Measurements from ENCODE around the gene EGFR. TPM values are rescaled to one million over a fixed set of nuclear protein-coding genes. Genes with fewer than 3 reads are reported as not detected.

EGFR gene
- polyA plus RNA-seq, 1 donor from 2014 or later: 0.22 TPM

- Histone ChIP-seq H3K9me2 (ENCODE audit: insufficient read depth, low read length) (no peaks in the 10 kb centered on the region), H3K4me3 (ENCODE audit: low read length) (no peak overlapping the region), H3K9ac (ENCODE audit: low read length) (no peak overlapping the region), H3K27me3 (ENCODE audit: insufficient read depth, low read depth, low read length) (no peaks in the 10 kb centered on the region), H3K79me2 (replicated peaks; ENCODE audit: insufficient read depth, low read length) (no peaks in the 10 kb centered on the region), H2AFZ (ENCODE audit: low read depth, low read length) (no peak overlapping the region), H3F3A (ENCODE audit: insufficient read depth, low read length, poor library complexity, severe bottlenecking) (no peaks in the 10 kb centered on the region), H3K36me3 (ENCODE audit: insufficient read depth, low read length) (no peaks in the 10 kb centered on the region), H3K4me2 (ENCODE audit: low read length) (no peak overlapping the region), H3K27ac (ENCODE audit: low read length) (no peak overlapping the region), H3K9me3 (ENCODE audit: low read length) (no peaks in the 10 kb centered on the region), H4K20me1 (ENCODE audit: insufficient read depth) (no peaks in the 10 kb centered on the region)
- TF ChIP-seq RAD21 (conservative IDR thresholded peaks at IDR 0.05): no peak
- TF ChIP-seq MXI1 (conservative IDR thresholded peaks at IDR 0.05; ENCODE audit: poor library complexity, severe bottlenecking): no peak
- no peak for TF ChIP-seq EZH2 (IDR thresholded peaks at IDR 0.05; ENCODE audit: borderline replicate concordance, insufficient read depth, low read length, poor library complexity, severe bottlenecking)
- TF ChIP-seq, protein P1, sequence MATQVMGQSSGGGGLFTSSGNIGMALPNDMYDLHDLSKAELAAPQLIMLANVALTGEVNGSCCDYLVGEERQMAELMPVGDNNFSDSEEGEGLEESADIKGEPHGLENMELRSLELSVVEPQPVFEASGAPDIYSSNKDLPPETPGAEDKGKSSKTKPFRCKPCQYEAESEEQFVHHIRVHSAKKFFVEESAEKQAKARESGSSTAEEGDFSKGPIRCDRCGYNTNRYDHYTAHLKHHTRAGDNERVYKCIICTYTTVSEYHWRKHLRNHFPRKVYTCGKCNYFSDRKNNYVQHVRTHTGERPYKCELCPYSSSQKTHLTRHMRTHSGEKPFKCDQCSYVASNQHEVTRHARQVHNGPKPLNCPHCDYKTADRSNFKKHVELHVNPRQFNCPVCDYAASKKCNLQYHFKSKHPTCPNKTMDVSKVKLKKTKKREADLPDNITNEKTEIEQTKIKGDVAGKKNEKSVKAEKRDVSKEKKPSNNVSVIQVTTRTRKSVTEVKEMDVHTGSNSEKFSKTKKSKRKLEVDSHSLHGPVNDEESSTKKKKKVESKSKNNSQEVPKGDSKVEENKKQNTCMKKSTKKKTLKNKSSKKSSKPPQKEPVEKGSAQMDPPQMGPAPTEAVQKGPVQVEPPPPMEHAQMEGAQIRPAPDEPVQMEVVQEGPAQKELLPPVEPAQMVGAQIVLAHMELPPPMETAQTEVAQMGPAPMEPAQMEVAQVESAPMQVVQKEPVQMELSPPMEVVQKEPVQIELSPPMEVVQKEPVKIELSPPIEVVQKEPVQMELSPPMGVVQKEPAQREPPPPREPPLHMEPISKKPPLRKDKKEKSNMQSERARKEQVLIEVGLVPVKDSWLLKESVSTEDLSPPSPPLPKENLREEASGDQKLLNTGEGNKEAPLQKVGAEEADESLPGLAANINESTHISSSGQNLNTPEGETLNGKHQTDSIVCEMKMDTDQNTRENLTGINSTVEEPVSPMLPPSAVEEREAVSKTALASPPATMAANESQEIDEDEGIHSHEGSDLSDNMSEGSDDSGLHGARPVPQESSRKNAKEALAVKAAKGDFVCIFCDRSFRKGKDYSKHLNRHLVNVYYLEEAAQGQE (IDR thresholded peaks at IDR 0.05; ENCODE audit: borderline replicate concordance): no peak
- TF ChIP-seq EP300 (conservative IDR thresholded peaks at IDR 0.05; ENCODE audit: poor library complexity, severe bottlenecking): no peak
- no peak for TF ChIP-seq TAF1 (IDR thresholded peaks at IDR 0.05; ENCODE audit: low read depth)
- TF ChIP-seq SMC3 (conservative IDR thresholded peaks at IDR 0.05; ENCODE audit: poor library complexity): no peak
- TF ChIP-seq, protein P2, sequence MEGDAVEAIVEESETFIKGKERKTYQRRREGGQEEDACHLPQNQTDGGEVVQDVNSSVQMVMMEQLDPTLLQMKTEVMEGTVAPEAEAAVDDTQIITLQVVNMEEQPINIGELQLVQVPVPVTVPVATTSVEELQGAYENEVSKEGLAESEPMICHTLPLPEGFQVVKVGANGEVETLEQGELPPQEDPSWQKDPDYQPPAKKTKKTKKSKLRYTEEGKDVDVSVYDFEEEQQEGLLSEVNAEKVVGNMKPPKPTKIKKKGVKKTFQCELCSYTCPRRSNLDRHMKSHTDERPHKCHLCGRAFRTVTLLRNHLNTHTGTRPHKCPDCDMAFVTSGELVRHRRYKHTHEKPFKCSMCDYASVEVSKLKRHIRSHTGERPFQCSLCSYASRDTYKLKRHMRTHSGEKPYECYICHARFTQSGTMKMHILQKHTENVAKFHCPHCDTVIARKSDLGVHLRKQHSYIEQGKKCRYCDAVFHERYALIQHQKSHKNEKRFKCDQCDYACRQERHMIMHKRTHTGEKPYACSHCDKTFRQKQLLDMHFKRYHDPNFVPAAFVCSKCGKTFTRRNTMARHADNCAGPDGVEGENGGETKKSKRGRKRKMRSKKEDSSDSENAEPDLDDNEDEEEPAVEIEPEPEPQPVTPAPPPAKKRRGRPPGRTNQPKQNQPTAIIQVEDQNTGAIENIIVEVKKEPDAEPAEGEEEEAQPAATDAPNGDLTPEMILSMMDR (IDR thresholded peaks at IDR 0.05; ENCODE audit: poor library complexity, severe bottlenecking): no peak
- no peak for TF ChIP-seq POLR2AphosphoS5 (IDR thresholded peaks at IDR 0.05)
Observed at GRCh38 chr7:55212176-55212575, 193.4 kb downstream of the EGFR start.

DNA sequence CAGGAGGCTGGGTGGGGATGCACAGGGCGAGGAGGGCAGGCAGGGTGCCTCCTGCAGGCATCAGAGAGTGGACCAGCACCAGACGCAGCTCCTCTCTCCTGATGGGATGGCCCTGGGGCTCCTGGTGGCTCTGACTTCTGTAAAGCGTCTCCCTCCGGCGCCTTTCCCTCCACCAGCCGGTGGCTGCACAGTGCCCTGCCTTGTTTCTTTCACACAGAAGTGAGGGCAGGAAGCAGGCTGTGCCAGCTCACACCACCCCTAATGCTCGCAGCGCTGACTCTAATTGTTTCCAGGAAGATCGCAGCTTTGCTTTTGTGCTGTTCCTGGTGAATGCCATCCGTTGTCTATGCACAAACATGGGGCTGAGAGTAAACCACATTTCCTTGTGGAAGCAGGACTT, 194.0 kb downstream of the EGFR start:
- no peak overlapping the region for H3K4me2 ChIP-seq (ENCODE audit: low read length)

More for the DNA sequence above, 194.0 kb downstream of the EGFR start:
- no peak for TF ChIP-seq EZH2 (IDR thresholded peaks at IDR 0.05; ENCODE audit: borderline replicate concordance, insufficient read depth, low read length, poor library complexity, severe bottlenecking)
- TF ChIP-seq RAD21 (conservative IDR thresholded peaks at IDR 0.05): no peak
- no peak for TF ChIP-seq SMC3 (conservative IDR thresholded peaks at IDR 0.05; ENCODE audit: poor library complexity)
- TF ChIP-seq EP300 (conservative IDR thresholded peaks at IDR 0.05; ENCODE audit: poor library complexity, severe bottlenecking): no peak
- TF ChIP-seq, protein P2 (IDR thresholded peaks at IDR 0.05; ENCODE audit: poor library complexity, severe bottlenecking): no peak
- no peak for TF ChIP-seq POLR2AphosphoS5 (IDR thresholded peaks at IDR 0.05)
- no peak for TF ChIP-seq MXI1 (conservative IDR thresholded peaks at IDR 0.05; ENCODE audit: poor library complexity, severe bottlenecking)
- TF ChIP-seq, protein P1 (IDR thresholded peaks at IDR 0.05; ENCODE audit: borderline replicate concordance): no peak
- TF ChIP-seq TAF1 (IDR thresholded peaks at IDR 0.05; ENCODE audit: low read depth): no peak
- no peaks in the 10 kb centered on the region for H3F3A ChIP-seq (ENCODE audit: insufficient read depth, low read length, poor library complexity, severe bottlenecking)
- no peak overlapping the region for H2AFZ ChIP-seq (ENCODE audit: low read depth, low read length)
- H3K27me3 ChIP-seq (ENCODE audit: insufficient read depth, low read depth, low read length): no peaks in the 10 kb centered on the region
- no peak overlapping the region for H3K27ac ChIP-seq (ENCODE audit: low read length)
- no peaks in the 10 kb centered on the region for H3K9me2 ChIP-seq (ENCODE audit: insufficient read depth, low read length)
- H3K79me2 ChIP-seq (replicated peaks; ENCODE audit: insufficient read depth, low read length): no peaks in the 10 kb centered on the region
- H4K20me1 ChIP-seq (ENCODE audit: insufficient read depth): no peaks in the 10 kb centered on the region
- no peak overlapping the region for H3K9ac ChIP-seq (ENCODE audit: low read length)
- H3K36me3 ChIP-seq (ENCODE audit: insufficient read depth, low read length): no peaks in the 10 kb centered on the region
- no peaks in the 10 kb centered on the region for H3K9me3 ChIP-seq (ENCODE audit: low read length)
- H3K4me3 ChIP-seq (ENCODE audit: low read length): no peak overlapping the region

All from neural cell (in vitro differentiated cells).